ENCODE measurements around the gene RERE.

The RERE gene

DNA sequence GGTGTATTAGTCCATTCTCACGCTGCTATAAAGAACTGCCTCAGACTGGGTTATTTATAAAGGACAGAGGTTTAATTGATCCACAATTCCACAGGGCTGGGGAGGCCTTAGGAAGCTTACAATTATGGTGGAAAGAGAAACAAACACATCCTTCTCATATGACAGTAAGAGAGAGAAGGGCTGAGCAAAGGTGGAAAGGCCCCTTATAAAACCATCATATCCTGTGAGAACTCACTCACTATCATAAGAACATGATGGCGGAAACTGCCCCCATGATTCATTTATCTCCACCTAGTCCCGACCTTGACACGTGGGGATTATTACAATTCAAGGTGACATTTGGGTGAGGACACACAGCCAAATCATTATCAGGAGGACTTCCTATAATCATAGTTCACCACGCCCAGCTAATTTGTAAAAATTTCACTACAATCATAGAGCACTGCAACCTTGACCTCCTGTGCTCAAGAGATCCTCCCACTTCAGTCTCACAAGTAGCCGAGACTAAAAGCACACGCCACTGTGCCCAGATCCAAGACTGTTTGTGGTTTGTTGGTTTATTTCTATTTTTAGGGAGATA, 164.9 kb downstream of the RERE start:
- Histone ChIP-seq H3K36me3 (ENCODE audit: control insufficient read depth in 2 of 2, insufficient read depth in 2 of 2, low read length in 2 of 2) (peaks cover 3% of the 10 kb centered on the region in 2 donors), H3K27me3 (ENCODE audit: control insufficient read depth in 1 of 2, insufficient read depth in 2 of 2, low read length in 2 of 2) (no peaks in the 10 kb centered on the region), H3K4me1 (ENCODE audit: control insufficient read depth, insufficient read depth, low read length) (peaks cover 6% of the 10 kb centered on the region), H3K4me3 (ENCODE audit: low read length in 2 of 2) (no peak overlapping the region), H3K9me3 (ENCODE audit: control insufficient read depth in 2 of 2, low read length in 2 of 2) (no peaks in the 10 kb centered on the region), H3K9ac (ENCODE audit: low read length in 2 of 2) (no peak overlapping the region), H3K27ac (ENCODE audit: low read length) (no peak overlapping the region)

DNA sequence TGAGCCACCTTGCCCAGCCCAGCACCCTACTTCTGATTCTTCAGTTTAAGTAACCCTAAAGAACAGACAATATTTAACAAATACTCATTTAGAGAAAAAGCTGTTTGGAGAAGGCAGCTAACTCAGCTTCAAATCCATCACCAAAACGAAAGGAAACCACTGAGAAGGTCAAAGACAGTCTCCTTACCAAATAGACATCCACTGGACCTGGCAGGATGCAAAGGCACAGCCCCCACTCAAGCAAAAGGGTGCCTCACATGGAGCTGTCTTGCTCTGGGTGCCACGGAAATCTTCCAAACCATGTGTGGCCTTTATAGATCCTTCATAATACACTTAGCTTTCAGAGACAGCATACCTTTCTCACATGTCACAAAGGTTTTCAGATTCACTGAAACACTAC, 165.5 kb downstream of the RERE start:
- Histone ChIP-seq H3K4me3 (ENCODE audit: low read length in 2 of 2) (no peak overlapping the region), H3K9me3 (ENCODE audit: control insufficient read depth in 2 of 2, low read length in 2 of 2) (no peaks in the 10 kb centered on the region), H3K4me1 (ENCODE audit: control insufficient read depth, insufficient read depth, low read length) (peaks cover 6% of the 10 kb centered on the region), H3K9ac (ENCODE audit: low read length in 2 of 2) (no peak overlapping the region), H3K27ac (ENCODE audit: low read length) (no peak overlapping the region), H3K27me3 (ENCODE audit: control insufficient read depth in 1 of 2, insufficient read depth in 2 of 2, low read length in 2 of 2) (no peaks in the 10 kb centered on the region), H3K36me3 (ENCODE audit: control insufficient read depth in 2 of 2, insufficient read depth in 2 of 2, low read length in 2 of 2) (peaks cover 3% of the 10 kb centered on the region in 2 donors)

DNA sequence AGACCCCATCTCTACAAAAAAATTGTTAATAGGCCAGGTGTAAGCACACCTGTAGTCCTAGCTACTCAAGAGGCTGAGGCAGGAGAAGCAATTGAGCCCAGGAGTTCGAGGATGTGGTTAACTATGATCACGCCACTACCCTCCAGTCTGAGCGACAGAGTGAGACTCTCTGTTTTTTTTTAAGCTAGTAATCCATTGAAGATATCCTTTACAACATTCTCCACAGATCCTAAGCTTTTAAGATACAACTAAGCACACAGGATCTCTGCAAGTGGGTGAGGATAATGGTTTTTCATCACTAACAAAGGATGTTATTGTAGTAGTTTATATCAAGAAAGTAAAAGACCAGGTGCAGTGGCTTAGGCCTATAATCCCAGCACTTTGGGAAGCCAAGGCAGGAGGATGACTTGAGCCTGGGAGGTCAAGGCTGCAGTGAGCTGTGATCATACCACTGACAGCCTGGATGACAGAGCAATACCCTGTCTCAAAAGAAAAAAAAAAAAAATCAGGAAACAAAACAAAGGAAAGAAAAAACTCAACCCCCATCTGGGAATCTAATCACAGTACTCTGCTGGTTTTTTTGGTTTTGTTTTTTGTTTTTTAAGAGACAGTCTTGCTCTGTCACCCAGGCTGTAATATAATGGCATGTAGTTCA, 166.1 kb downstream of the RERE start:
- Histone ChIP-seq H3K27me3 (ENCODE audit: control insufficient read depth in 1 of 2, insufficient read depth in 2 of 2, low read length in 2 of 2) (no peaks in the 10 kb centered on the region), H3K27ac (ENCODE audit: low read length) (no peak overlapping the region), H3K36me3 (ENCODE audit: control insufficient read depth in 2 of 2, insufficient read depth in 2 of 2, low read length in 2 of 2) (peaks cover 3% of the 10 kb centered on the region in 2 donors), H3K9me3 (ENCODE audit: control insufficient read depth in 2 of 2, low read length in 2 of 2) (no peaks in the 10 kb centered on the region), H3K9ac (ENCODE audit: low read length in 2 of 2) (no peak overlapping the region), H3K4me3 (ENCODE audit: low read length in 2 of 2) (no peak overlapping the region), H3K4me1 (ENCODE audit: control insufficient read depth, insufficient read depth, low read length) (peaks cover 6% of the 10 kb centered on the region)

DNA sequence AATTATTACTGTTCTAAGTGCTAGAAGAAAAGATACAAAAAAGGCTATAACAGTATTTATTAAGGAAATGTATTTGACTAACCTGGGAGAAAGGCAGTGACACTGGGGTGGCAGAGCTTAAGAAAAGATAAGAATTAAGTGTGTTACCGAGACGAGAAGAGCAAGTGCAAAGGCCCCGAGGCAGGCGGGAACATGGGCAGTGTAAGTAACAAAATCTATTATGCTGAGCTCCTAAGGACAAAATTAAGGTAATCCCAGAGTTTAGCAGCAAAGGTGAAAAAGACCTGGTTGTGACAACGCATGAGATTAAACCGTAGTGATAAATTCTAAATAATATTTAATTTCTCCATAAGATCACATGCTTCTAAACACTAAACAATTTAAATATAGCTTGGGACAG, 167.6 kb downstream of the RERE start:
- Histone ChIP-seq H3K9ac (ENCODE audit: low read length in 2 of 2) (no peak overlapping the region), H3K4me1 (ENCODE audit: control insufficient read depth, insufficient read depth, low read length) (peaks cover 6% of the 10 kb centered on the region), H3K27me3 (ENCODE audit: control insufficient read depth in 1 of 2, insufficient read depth in 2 of 2, low read length in 2 of 2) (no peaks in the 10 kb centered on the region), H3K9me3 (ENCODE audit: control insufficient read depth in 2 of 2, low read length in 2 of 2) (no peaks in the 10 kb centered on the region), H3K36me3 (ENCODE audit: control insufficient read depth in 2 of 2, insufficient read depth in 2 of 2, low read length in 2 of 2) (no peaks in the 10 kb centered on the region), H3K4me3 (ENCODE audit: low read length in 2 of 2) (no peak overlapping the region), H3K27ac (ENCODE audit: low read length) (no peak overlapping the region)

DNA sequence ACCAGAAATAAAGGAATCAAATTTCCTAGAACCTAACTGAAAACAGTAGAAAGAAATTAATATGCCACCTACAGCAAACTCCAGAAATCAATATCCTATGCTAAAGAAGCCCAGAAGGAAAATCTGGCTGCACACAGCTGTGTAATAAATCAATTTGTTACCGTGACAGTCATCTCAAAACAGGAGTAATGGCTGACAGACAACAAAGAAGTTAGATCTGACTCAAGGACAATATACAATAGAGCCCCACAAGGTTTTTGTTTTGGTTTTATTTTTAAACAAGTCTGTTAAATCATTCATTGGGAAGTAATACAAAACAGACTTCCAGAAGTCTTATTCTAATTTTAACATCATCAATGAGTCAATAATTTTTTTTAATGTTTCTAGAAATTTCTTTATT, 168.4 kb downstream of the RERE start:
- Histone ChIP-seq H3K9ac (ENCODE audit: low read length in 2 of 2) (no peak overlapping the region), H3K4me3 (ENCODE audit: low read length in 2 of 2) (no peak overlapping the region), H3K27me3 (ENCODE audit: control insufficient read depth in 1 of 2, insufficient read depth in 2 of 2, low read length in 2 of 2) (no peaks in the 10 kb centered on the region), H3K4me1 (ENCODE audit: control insufficient read depth, insufficient read depth, low read length) (peaks cover 6% of the 10 kb centered on the region), H3K9me3 (ENCODE audit: control insufficient read depth in 2 of 2, low read length in 2 of 2) (no peaks in the 10 kb centered on the region), H3K27ac (ENCODE audit: low read length) (no peak overlapping the region), H3K36me3 (ENCODE audit: control insufficient read depth in 2 of 2, insufficient read depth in 2 of 2, low read length in 2 of 2) (no peaks in the 10 kb centered on the region)

DNA sequence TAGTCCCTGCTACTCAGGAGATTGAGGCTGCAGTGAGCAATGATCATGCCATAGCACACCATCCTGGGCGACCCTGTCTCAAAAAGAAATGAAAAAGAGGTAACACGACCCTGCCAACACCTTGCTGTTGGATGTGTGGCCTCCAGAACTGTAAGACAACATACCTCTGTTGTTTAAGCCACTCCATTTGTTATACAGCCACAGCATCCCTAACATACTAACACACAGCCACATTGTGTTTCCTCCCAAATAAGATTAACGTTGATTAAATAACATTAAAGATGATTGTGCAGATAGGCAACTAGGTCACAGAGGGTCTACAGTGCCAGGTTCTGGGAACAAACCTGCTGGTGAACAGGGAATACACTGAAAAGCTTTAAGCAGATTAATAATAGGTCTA, 170.4 kb downstream of the RERE start:
- no peak overlapping the region for H3K27ac ChIP-seq (ENCODE audit: low read length)
- H3K4me1 ChIP-seq (ENCODE audit: control insufficient read depth, insufficient read depth, low read length), result peaks cover 4% of the 10 kb centered on the region
- no peak overlapping the region for H3K9ac ChIP-seq (ENCODE audit: low read length in 2 of 2)
- H3K27me3 ChIP-seq (ENCODE audit: control insufficient read depth in 1 of 2, insufficient read depth in 2 of 2, low read length in 2 of 2), result no peaks in the 10 kb centered on the region
- H3K36me3 ChIP-seq (ENCODE audit: control insufficient read depth in 2 of 2, insufficient read depth in 2 of 2, low read length in 2 of 2), result no peaks in the 10 kb centered on the region
- H3K9me3 ChIP-seq (ENCODE audit: control insufficient read depth in 2 of 2, low read length in 2 of 2), result no peaks in the 10 kb centered on the region
- no peak overlapping the region for H3K4me3 ChIP-seq (ENCODE audit: low read length in 2 of 2)

DNA sequence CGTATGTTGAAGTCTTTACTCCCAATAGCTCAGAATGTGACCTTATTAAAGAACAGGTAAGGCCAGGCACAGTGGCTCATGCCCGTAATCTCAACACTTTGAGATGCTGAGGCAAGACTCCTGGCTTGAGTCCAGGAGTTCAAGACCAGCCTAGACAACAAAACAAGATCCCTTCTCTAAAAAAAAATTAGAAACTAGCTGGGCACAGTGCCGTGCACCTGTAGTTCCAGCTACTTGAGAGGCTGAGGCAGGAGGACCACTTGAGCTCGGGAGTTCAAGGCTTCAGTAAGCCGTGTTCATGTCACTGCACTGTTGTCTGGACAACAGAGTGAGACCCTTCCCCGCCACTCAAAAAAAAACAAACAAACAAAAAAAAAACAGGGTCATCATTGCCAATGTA, 171.3 kb downstream of the RERE start:
- Histone ChIP-seq H3K9me3 (ENCODE audit: control insufficient read depth in 2 of 2, low read length in 2 of 2) (no peaks in the 10 kb centered on the region), H3K27me3 (ENCODE audit: control insufficient read depth in 1 of 2, insufficient read depth in 2 of 2, low read length in 2 of 2) (no peaks in the 10 kb centered on the region), H3K4me1 (ENCODE audit: control insufficient read depth, insufficient read depth, low read length) (no peaks in the 10 kb centered on the region), H3K27ac (ENCODE audit: low read length) (no peak overlapping the region), H3K9ac (ENCODE audit: low read length in 2 of 2) (no peak overlapping the region), H3K4me3 (ENCODE audit: low read length in 2 of 2) (no peak overlapping the region), H3K36me3 (ENCODE audit: control insufficient read depth in 2 of 2, insufficient read depth in 2 of 2, low read length in 2 of 2) (no peaks in the 10 kb centered on the region)

DNA sequence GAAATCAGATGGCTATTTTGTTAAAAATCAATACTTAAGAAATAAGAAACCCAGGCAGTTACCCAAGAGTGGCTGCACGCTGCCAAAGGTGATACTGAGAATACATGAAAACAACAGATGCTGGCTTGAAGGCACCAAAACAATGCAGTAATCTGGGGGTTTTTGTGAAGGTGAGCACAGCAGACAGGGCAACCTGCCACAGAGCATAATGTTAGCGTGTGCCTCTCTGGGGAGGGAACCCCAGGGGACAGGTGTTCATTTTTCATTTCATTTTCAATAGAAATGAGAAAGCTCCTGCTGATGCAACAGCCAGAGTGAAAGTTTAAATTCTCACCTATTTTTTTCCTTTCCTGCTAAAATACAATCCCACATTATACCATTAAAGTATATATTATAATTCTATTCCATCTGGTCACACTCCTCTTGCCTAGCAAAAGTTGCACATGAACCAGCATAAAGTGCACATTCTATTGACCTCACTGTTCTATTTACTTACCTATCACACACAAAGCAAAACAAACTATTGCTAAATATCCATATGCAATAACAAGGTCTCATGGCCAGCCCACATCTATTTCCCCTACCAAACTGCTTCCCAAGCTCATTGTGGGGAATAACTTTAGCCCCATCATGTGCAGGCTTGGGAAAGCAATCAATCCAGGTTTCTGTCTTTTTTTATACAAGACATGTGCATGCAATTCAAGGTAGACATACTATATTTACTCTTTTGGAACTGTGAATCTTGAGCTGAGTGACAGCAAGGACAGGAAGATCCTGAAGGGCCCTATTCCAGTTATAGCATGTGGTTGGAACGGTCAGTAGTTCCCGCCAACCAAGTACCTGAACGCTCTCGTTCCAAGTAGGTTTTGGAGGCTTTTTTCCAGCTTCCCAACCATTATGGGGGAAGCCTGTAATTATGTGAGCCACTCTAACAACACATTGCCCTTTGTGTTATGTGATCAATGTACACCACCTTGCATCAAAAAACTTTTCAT, 173.6 kb downstream of the RERE start:
- Histone ChIP-seq H3K27me3 (ENCODE audit: control insufficient read depth in 1 of 2, insufficient read depth in 2 of 2, low read length in 2 of 2) (no peaks in the 10 kb centered on the region), H3K27ac (ENCODE audit: low read length) (no peak overlapping the region), H3K4me1 (ENCODE audit: control insufficient read depth, insufficient read depth, low read length) (no peaks in the 10 kb centered on the region), H3K9me3 (ENCODE audit: control insufficient read depth in 2 of 2, low read length in 2 of 2) (no peaks in the 10 kb centered on the region), H3K4me3 (ENCODE audit: low read length in 2 of 2) (no peak overlapping the region), H3K9ac (ENCODE audit: low read length in 2 of 2) (no peak overlapping the region), H3K36me3 (ENCODE audit: control insufficient read depth in 2 of 2, insufficient read depth in 2 of 2, low read length in 2 of 2) (no peaks in the 10 kb centered on the region)

DNA sequence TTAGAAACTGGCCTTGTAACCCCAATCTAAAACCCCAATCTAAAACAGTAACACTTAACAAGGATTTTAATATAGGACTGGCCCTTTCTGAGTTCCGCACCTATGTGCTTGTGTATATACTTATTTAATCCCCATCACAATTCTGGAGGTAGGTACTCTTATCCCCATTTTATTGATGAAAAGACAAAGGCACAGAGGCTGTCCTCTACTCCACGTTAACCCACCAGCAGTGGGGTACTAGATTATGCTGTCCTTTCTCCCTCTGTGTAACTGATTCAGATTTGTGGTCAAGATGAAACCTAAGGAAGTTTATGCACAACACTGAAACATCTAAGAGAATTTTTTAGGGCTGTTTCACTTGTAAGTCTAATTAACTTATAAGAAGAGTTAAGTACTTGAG, 175.3 kb downstream of the RERE start:
- Histone ChIP-seq H3K9me3 (ENCODE audit: control insufficient read depth in 2 of 2, low read length in 2 of 2) (no peaks in the 10 kb centered on the region), H3K27me3 (ENCODE audit: control insufficient read depth in 1 of 2, insufficient read depth in 2 of 2, low read length in 2 of 2) (no peaks in the 10 kb centered on the region), H3K9ac (ENCODE audit: low read length in 2 of 2) (no peak overlapping the region), H3K4me1 (ENCODE audit: control insufficient read depth, insufficient read depth, low read length) (no peaks in the 10 kb centered on the region), H3K36me3 (ENCODE audit: control insufficient read depth in 2 of 2, insufficient read depth in 2 of 2, low read length in 2 of 2) (no peaks in the 10 kb centered on the region), H3K4me3 (ENCODE audit: low read length in 2 of 2) (no peak overlapping the region), H3K27ac (ENCODE audit: low read length) (no peak overlapping the region)

DNA sequence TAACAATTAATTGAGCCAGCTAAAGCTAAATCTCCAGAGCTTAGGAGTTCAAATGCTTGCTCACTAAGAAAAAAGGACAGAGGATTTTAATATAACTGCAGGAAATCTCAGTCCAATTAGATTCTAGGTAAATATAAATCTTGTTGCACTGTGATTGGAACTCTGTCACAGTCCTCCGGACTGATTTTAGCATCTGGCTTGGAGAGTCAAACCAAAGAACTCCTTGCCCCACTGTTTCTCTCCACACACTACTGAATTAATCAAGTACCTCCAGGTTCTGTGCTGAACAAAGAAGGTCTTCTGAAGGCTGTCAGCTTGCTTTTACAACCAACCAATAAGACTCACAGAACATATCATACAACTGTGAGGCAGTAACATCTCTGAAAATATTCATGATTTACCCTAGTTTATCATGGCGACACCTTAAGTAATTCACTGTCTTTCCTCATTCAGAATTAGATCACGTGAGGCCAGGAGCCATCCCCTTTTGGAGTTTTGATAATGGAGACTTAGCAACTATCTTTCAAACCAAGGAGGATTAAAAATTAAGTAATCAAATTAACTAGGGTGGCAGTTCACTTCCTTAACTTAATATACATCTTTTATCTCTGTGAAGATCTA, 176.0 kb downstream of the RERE start:
- H3K27me3 ChIP-seq (ENCODE audit: control insufficient read depth in 1 of 2, insufficient read depth in 2 of 2, low read length in 2 of 2), result no peaks in the 10 kb centered on the region
- H3K27ac ChIP-seq (ENCODE audit: low read length), result no peak overlapping the region
- H3K36me3 ChIP-seq (ENCODE audit: control insufficient read depth in 2 of 2, insufficient read depth in 2 of 2, low read length in 2 of 2), result no peaks in the 10 kb centered on the region
- no peaks in the 10 kb centered on the region for H3K4me1 ChIP-seq (ENCODE audit: control insufficient read depth, insufficient read depth, low read length)
- no peaks in the 10 kb centered on the region for H3K9me3 ChIP-seq (ENCODE audit: control insufficient read depth in 2 of 2, low read length in 2 of 2)
- no peak overlapping the region for H3K9ac ChIP-seq (ENCODE audit: low read length in 2 of 2)
- no peak overlapping the region for H3K4me3 ChIP-seq (ENCODE audit: low read length in 2 of 2)

Data from stomach smooth muscle (tissue), 2 donors.